GM12874 (cell line): Measurements from ENCODE around the gene METRNL.

ENCODE experiments used
- CTCF ChIP-seq: IDR thresholded peaks from 2 replicates; pipeline ENCODE4 v1.5.1; 2011; ENCODE audit warnings: low read depth, mild to moderate bottlenecking, control low read depth, low read length, moderate library complexity; ENCODE audit not compliant: insufficient read depth

Gene METRNL

DNA sequence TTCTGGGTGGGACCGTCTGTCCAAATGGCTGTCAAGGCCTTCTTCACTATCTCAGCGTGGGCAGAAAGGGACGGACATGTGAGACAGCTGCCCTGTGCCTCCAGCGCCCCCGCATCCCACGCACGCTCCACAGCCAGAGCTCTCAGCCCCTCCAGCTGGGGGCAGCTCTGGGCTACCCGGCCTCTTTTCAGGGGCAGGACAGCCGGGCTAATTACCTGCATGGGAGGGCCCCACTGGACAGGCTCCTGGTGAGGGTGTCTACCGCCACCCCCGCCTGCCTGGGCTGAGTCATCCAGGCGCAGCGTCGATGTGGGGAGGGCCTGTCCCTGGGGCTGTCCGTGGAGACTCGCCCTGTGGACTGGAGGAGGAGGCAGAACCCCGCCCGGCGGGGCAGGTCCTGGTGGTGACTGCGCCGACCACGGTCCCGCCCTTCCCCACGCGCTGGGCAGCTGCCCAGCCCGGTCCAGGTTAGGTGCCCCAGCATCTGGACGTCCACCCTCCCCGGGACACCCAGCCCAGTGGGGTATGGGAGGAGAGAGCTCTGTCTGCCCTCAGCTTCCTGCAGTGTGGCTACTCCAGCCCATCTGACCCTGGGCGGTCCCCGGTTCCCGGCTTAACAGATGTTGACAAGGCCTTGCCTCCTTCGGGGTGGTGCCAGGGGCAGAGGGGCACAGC lies 5.9 kb upstream of the METRNL start:
- TF ChIP-seq CTCF, result no peak

DNA sequence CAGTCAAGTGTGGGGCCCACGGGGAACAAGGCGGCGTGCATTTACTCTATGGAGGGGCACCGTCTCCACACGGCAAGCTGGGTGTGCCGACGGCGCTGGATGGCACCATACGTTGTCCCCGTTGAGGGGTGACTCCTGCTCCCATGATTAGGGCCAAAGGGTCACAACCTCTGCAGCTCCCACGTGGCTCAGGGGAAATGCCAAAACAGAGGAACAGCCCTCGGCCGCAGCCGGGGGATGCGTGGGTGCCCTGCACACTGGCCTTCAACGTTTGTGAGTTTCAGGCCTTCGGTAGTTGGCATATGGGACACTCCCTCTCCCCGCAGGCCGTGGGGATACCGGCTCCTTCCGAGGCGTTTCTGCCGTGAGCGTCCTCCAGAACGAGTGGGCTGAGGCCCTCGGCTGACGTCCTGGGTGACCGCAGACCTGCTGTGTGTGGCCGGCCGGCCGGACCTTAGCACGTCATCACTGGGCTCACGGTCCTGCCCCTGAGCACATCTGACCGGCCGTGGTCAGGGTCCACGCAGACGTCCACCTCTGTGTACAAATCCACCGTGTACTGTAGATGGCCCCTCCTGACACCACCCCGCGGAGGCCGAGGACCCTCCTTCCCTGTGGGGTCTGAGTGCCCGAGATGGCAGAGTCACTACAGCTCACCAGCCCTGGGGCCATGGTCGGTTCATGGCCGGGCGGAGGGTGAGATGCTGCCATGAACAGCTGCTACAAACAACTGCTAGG lies 4.8 kb upstream of the METRNL start:
- TF ChIP-seq CTCF, result no peak

GRCh38 chr17:83075270-83075880 lies 4.0 kb upstream of the METRNL start:
- no peak for TF ChIP-seq CTCF

- TF ChIP-seq CTCF, result peak; percentile 51
Observed at GRCh38 chr17:83076938-83077337, 2.5 kb upstream of the METRNL start.

GRCh38 chr17:83077411-83077810 lies 2.0 kb upstream of the METRNL start:
- no peak for TF ChIP-seq CTCF

DNA sequence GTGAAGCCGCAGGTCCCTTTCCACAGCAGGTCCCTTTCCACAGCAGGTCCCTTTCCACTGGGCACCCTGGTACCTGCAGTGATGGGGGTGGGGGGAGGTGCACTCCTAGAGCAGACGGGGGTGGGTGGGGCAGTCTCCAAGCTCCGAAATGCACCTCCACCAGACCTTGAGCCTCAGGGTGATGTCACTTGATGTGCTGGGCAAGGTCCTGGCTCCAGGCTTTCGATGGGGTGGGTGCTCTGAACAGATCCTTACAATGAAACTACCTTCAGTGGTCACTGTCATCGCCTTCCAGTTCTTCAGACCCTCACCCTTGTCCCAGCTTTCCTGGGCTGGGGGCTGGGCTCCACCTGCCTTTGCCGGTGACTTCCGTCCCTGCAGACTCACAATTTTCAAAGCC lies 1.5 kb upstream of the METRNL start:
- no peak for TF ChIP-seq CTCF
